H1 (cell line): Measurements from ENCODE around the gene PPP1R12B. TPM values are rescaled to one million over a fixed set of nuclear protein-coding genes. Genes with fewer than 3 reads are reported as not detected.
"Not testable (repeated sequence)": the region's sequence is repeated elsewhere in the genome, so short reads cannot be mapped to it uniquely, and the experiment has no call there.

Experiments used
- CTCF ChIA-PET: fragments of 300-600 bp; sonication (Branson Sonifier 250); formaldehyde crosslinking; loops from one replicate; lab custom pipeline; 2021; ENCODE audit not compliant: partially characterized antibody; lab: Charles Lee
- POLR2A ChIA-PET: fragments of 300-600 bp; sonication (Branson Sonifier 250); formaldehyde crosslinking; loops from one replicate; lab custom pipeline; 2021; ENCODE audit warnings: inconsistent platforms; ENCODE audit not compliant: partially characterized antibody; lab: Charles Lee
- DNase-seq, 2 experiments: peaks; one replicate each; pipeline versions ENCODE4 v3.0.0 to v3.0.0-alpha.2; 2010 to 2022; ENCODE audit warnings: low spot score in 2 of 2, low read depth in 1 of 2, mixed read lengths in 1 of 2
- FAIRE-seq: peaks from 2 replicates; lab custom pipeline; 2011; peaks lifted over from hg19 to GRCh38; lab: Jason Lieb, UNC
- H2AFZ ChIP-seq: 2 replicates; pipeline ENCODE4 v1.8.1; 2012; ENCODE audit warnings: low read length, inconsistent platforms
- H2AK5ac ChIP-seq: 2 replicates; pipeline ENCODE4 v1.6.1; 2013; ENCODE audit warnings: low read depth, low read length
- H2BK120ac ChIP-seq: replicated peaks from 2 replicates; pipeline ENCODE3; 2013; ENCODE audit warnings: low read depth, low read length, inconsistent platforms
- H2BK12ac ChIP-seq: 2 replicates; pipeline ENCODE4 v1.6.1; 2013; ENCODE audit warnings: low read depth, low read length
- H2BK15ac ChIP-seq: 2 replicates; pipeline ENCODE4 v1.6.1; 2013; ENCODE audit warnings: low read length
- H2BK20ac ChIP-seq: 2 replicates; pipeline ENCODE4 v1.6.1; 2013; ENCODE audit warnings: low read length
- H2BK5ac ChIP-seq: 2 replicates; pipeline ENCODE4 v1.6.1; 2013; ENCODE audit warnings: low read depth, low read length
- H3K14ac ChIP-seq: 2 replicates; pipeline ENCODE4 v1.6.1; 2013; ENCODE audit warnings: inconsistent platforms; ENCODE audit not compliant: insufficient read length
- H3K18ac ChIP-seq: 2 replicates; pipeline ENCODE4 v1.6.1; 2013; ENCODE audit warnings: low read length; ENCODE audit errors: extremely low read depth
- H3K23ac ChIP-seq: 2 replicates; pipeline ENCODE4 v1.6.1; 2013; ENCODE audit warnings: inconsistent platforms; ENCODE audit not compliant: insufficient read length
- H3K23me2 ChIP-seq: 2 replicates; pipeline ENCODE4 v1.6.1; 2013; ENCODE audit warnings: low read depth, low read length
- H3K27ac ChIP-seq: 2 replicates; pipeline ENCODE4 v1.6.1; 2011; ENCODE audit warnings: low read depth, low read length, inconsistent platforms
- H3K27me3 ChIP-seq, 4 experiments: replicated peaks in 1 of 4; 1 replicate in 1 of 4; 2 replicates in 3 of 4; pipeline versions ENCODE4 v1.6.1 to v1.8.1; 2011 to 2013; ENCODE audit warnings: low read length in 3 of 4, mild to moderate bottlenecking in 3 of 4, inconsistent platforms in 2 of 4, mixed read lengths in 2 of 4, moderate library complexity in 1 of 4; ENCODE audit not compliant: control insufficient read depth in 3 of 4, insufficient read depth in 3 of 4; ENCODE audit errors: extremely low read depth in 1 of 4
- H3K36me3 ChIP-seq, 4 experiments: 2 replicates each; pipeline versions ENCODE4 v1.6.1 to v1.8.1; 2011 to 2013; ENCODE audit warnings: mild to moderate bottlenecking in 4 of 4, low read length in 3 of 4, moderate library complexity in 2 of 4, control low read depth in 1 of 4, inconsistent platforms in 1 of 4; ENCODE audit not compliant: insufficient read depth in 4 of 4, control insufficient read depth in 2 of 4
- H3K4ac ChIP-seq: replicated peaks from 2 replicates; pipeline ENCODE3; 2013; ENCODE audit warnings: low read length, low read depth, mixed read lengths, inconsistent platforms; ENCODE audit not compliant: insufficient read length
- H3K4me1 ChIP-seq, 4 experiments: replicated peaks in 1 of 4; 1 replicate in 1 of 4; 2 replicates in 3 of 4; pipeline versions ENCODE4 v1.6.1 to v1.8.1; 2011 to 2013; ENCODE audit warnings: low read length in 3 of 4, inconsistent platforms in 2 of 4, mixed read lengths in 1 of 4; ENCODE audit not compliant: insufficient read depth in 4 of 4, control insufficient read depth in 3 of 4
- H3K4me2 ChIP-seq, 2 experiments: 2 replicates each; pipeline versions ENCODE4 v1.6.1 to v1.8.1; 2011 to 2013; ENCODE audit warnings: low read depth in 2 of 2, low read length in 2 of 2, control low read depth in 1 of 2, inconsistent platforms in 1 of 2, mild to moderate bottlenecking in 1 of 2; ENCODE audit not compliant: insufficient read depth in 1 of 2
- H3K4me3 ChIP-seq, 4 experiments: fragments of 200-600, 300-600 bp in 1 of 4; sonication (generic), shearing (Covaris generic), sonication (Bioruptor Twin) in 1 of 4; 2 replicates each; pipeline versions ENCODE4 v1.5.1 to v1.8.1; 2011 to 2016; ENCODE audit warnings: low read length in 4 of 4, low read depth in 3 of 4, control low read depth in 2 of 4, inconsistent platforms in 2 of 4, mild to moderate bottlenecking in 2 of 4, mixed read lengths in 1 of 4, moderate library complexity in 1 of 4; ENCODE audit not compliant: insufficient read depth in 2 of 4; ENCODE audit errors: extremely low read depth in 1 of 4
- H3K56ac ChIP-seq: replicated peaks from 2 replicates; pipeline ENCODE3; 2013; ENCODE audit warnings: low read depth, mild to moderate bottlenecking, mixed read lengths, low read length, inconsistent platforms; ENCODE audit not compliant: insufficient read length
- H3K79me1 ChIP-seq: 2 replicates; pipeline ENCODE4 v1.6.1; 2013; ENCODE audit warnings: low read depth, low read length, control low read depth
- H3K79me2 ChIP-seq, 2 experiments: 2 replicates each; pipeline versions ENCODE4 v1.6.1 to v1.8.1; 2012 to 2013; ENCODE audit warnings: low read length in 2 of 2, mild to moderate bottlenecking in 2 of 2, inconsistent platforms in 1 of 2; ENCODE audit not compliant: insufficient read depth in 2 of 2, control insufficient read depth in 1 of 2
- H3K9ac ChIP-seq, 4 experiments: replicated peaks in 1 of 4; 1 replicate in 1 of 4; 2 replicates in 3 of 4; pipeline versions ENCODE4 v1.6.1 to v1.8.1; 2011 to 2013; ENCODE audit warnings: low read depth in 3 of 4, low read length in 3 of 4, control low read depth in 2 of 4, mild to moderate bottlenecking in 2 of 4, moderate library complexity in 2 of 4, inconsistent platforms in 1 of 4; ENCODE audit errors: extremely low read depth in 1 of 4
- H3K9me3 ChIP-seq, 2 experiments: 2 replicates each; pipeline versions ENCODE4 v1.6.1 to v1.8.1; 2012 to 2013; ENCODE audit warnings: mild to moderate bottlenecking in 2 of 2, moderate library complexity in 2 of 2, control low read depth in 1 of 2, inconsistent platforms in 1 of 2, low read depth in 1 of 2, low read length in 1 of 2, mixed read lengths in 1 of 2; ENCODE audit not compliant: insufficient read depth in 2 of 2
- H4K20me1 ChIP-seq, 2 experiments: replicated peaks in 1 of 2; 2 replicates each; pipeline versions ENCODE3 to v1.8.1; 2011 to 2013; ENCODE audit warnings: inconsistent platforms in 2 of 2, low read length in 2 of 2, mild to moderate bottlenecking in 1 of 2; ENCODE audit not compliant: insufficient read depth in 2 of 2, control insufficient read depth in 1 of 2
- H4K5ac ChIP-seq: 2 replicates; pipeline ENCODE4 v1.6.1; 2013; ENCODE audit warnings: low read length, low read depth, mixed read lengths, inconsistent platforms; ENCODE audit not compliant: insufficient read length
- H4K8ac ChIP-seq: 2 replicates; pipeline ENCODE4 v1.8.0; 2013; ENCODE audit warnings: mild to moderate bottlenecking, moderate library complexity, low read length, inconsistent platforms; ENCODE audit not compliant: insufficient read depth; ENCODE audit errors: extremely low read depth
- H4K91ac ChIP-seq: replicated peaks from 2 replicates; pipeline ENCODE3; 2013; ENCODE audit warnings: low read length, mixed read lengths, inconsistent platforms; ENCODE audit not compliant: insufficient read length
- WGBS, 2 experiments: shearing (Covaris generic) in 1 of 2; methylation state at CpG; one replicate each; pipeline versions ENCODE4 v1.1.6 to v1.1.7; 2013 to 2015; ENCODE audit warnings: low lambda C conversion rate in 2 of 2, mixed read lengths in 2 of 2, inconsistent platforms in 1 of 2, low coverage in 1 of 2, missing lambda C conversion rate in 1 of 2; ENCODE audit not compliant: insufficient replicate concordance in 2 of 2, insufficient coverage in 1 of 2, insufficient read length in 1 of 2; ENCODE audit errors: extremely low coverage in 1 of 2, missing lambda C conversion rate in 1 of 2; 5-methylcytosine and 5-hydroxymethylcytosine counted together
- polyA plus RNA-seq, 7 experiments: library from polyadenylated mRNA; depleted of rRNA in 3 of 7; stranded (reverse) in 5 of 7; unstranded in 2 of 7; fragments of >200 nt in 5 of 7; fragments of 200-250 nt in 2 of 7; gene quantifications; 1 replicate in 5 of 7; 2 replicates in 1 of 7; 4 replicates in 1 of 7; pipeline versions ENCODE4 v1.2.1 to v1.2.3, GENCODE V29; 2011 to 2013; ENCODE audit warnings: missing spikeins in 2 of 7, mixed read lengths in 2 of 7
- total RNA-seq: library from RNA; stranded (reverse); fragmentation: NEBNext Ultra II Directional; extraction: Animal tissue kit (Norgen Biotek cat#: 25700); gene quantifications from 2 replicates; pipeline ENCODE4 v1.2.1, GENCODE V29; 2021

PPP1R12B gene
- total and polyA plus RNA-seq, 2 of the 8 experiments (the other 6 are each of a cell fraction or from before 2014, with no cell fraction given): 7.9 to 18.7 TPM

- H3K4me2 ChIP-seq, H2AFZ ChIP-seq, H2AK5ac ChIP-seq, H3K4ac ChIP-seq, H3K14ac ChIP-seq, H3K18ac ChIP-seq, DNase-seq, H4K5ac ChIP-seq, H3K27ac ChIP-seq, H2BK20ac ChIP-seq, H2BK120ac ChIP-seq, H2BK15ac ChIP-seq, H3K56ac ChIP-seq, H3K36me3 ChIP-seq, H4K91ac ChIP-seq, H3K9ac ChIP-seq, H3K9me3 ChIP-seq, H3K4me3 ChIP-seq, H3K79me2 ChIP-seq, H3K27me3 ChIP-seq, H2BK5ac ChIP-seq, H4K20me1 ChIP-seq, H4K8ac ChIP-seq, H3K79me1 ChIP-seq, FAIRE-seq, H3K23ac ChIP-seq, POLR2A ChIA-PET, H2BK12ac ChIP-seq, H3K4me1 ChIP-seq, H3K23me2 ChIP-seq: not testable (repeated sequence)
- CTCF ChIA-PET: interaction anchor here (0.6 to 1.2 kb wide), 2 partner anchors 101 to 374 kb away, joined by 4 read pairs; no protein-coding TSS in a partner anchor
- 100% methylated on average over 1 of the region's 1 CpG; no CpG with 5 or more reads in 1 of the 2 experiments for WGBS, 2 experiments
Measured at GRCh38 chr1:202557662-202558061, 209.2 kb downstream of the PPP1R12B start.
